ENCODE results near the gene GALNT2. TPM values are rescaled to one million over a fixed set of nuclear protein-coding genes. Genes with fewer than 3 reads are reported as not detected.

GALNT2 gene
- total RNA-seq, 1 donor from 2014 or later: 29.3 TPM

- intact Hi-C loops (cut with DNase I): no loop called here
- no peak for DNase-seq (ENCODE audit: low spot score)
Observed at GRCh38 chr1:230207598-230207997, 140.6 kb downstream of the GALNT2 start.

- intact Hi-C loops (cut with DNase I): no loop called here
- DNase-seq (ENCODE audit: low spot score): no peak
Observed at GRCh38 chr1:230208619-230209261, 141.7 kb downstream of the GALNT2 start.

- DNase-seq (ENCODE audit: low spot score): no peak
- intact Hi-C loops (cut with DNase I): no loop called here
Observed at GRCh38 chr1:230210326-230210980, 143.4 kb downstream of the GALNT2 start.

DNA sequence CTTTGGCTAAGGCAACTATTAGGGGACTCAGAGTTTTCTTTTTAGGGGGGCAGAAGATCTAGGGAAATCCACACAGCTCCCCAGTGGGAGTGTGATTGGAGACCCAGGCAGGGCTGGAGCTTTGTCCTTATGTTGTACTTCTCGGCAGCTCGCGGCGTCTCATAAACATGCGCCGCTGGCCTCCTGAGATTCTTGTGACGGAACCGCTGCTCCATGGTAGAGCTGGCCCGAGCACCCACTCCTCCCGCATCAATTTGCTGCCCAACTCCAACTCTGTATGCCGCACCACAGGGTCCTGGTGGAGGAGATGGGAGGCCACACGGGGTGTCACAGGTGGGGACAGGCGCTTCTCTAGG is 143.9 kb downstream of the GALNT2 start:
- intact Hi-C loops (cut with DNase I): no loop called here
- DNase-seq (ENCODE audit: low spot score): no peak

DNA sequence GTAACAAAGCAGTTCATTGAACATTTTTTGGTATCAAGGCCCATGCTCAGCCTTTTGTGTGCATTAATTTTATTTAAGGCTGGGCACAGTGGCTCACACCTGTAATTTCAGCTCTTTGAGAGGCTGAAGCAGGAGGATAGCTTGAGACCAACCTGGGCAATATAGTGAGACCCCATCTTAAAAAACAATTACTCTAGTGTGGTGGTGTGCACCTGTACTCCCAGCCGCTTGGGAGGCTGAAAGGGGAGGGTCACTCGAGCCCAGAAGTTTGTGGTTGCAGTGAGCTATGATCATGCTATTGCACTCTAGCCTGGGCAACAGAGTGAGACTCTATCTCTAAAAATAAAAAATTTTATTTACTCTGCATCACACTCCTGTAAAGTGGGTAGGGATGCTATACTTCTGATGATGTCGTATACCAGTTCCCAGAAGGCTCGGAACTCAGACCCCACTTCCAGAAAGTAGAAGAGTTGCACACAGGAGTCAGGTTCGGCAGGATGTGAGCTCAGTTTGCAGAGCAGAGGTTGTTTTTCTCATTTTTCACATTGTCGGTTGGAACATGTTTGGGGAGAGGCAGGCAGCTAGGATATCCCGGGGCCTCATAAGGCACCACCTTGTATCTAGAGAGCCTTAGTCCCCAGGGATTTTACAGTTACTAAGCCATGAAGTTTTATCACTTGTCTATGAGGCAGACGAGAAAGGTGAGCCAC is 144.6 kb downstream of the GALNT2 start:
- DNase-seq (ENCODE audit: low spot score): no peak
- intact Hi-C loops (cut with DNase I): no loop called here

- DNase-seq (ENCODE audit: low spot score): no peak
- intact Hi-C loops (cut with DNase I): no loop called here
Observed at GRCh38 chr1:230212405-230212936, 145.4 kb downstream of the GALNT2 start.

DNA sequence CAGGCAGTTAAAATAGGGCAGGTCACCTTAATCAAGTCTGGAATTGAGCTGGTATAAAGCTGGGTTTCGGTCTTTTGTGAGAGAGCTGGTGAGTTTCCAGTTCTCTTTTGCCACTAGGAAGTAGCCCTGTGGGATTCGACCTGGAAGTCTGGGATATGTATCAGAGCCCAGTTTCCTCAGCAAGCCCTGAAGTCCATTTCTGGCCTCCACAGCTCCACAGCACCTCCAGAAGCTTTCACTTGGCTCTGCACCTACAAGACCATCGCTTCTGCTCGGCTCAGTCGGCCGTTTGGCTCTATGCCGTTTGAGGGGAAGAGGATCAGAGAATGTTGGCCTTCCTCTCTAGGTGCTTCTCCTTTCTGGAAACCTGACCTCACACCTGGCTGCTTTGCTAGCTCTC is 148.0 kb downstream of the GALNT2 start:
- DNase-seq (ENCODE audit: low spot score): no peak
- intact Hi-C loops (cut with DNase I): loop anchor here (2.0 to 5.0 kb wide), 2 partner anchors 108 to 148 kb away; partner anchors contain the start of gene GALNT2

DNA sequence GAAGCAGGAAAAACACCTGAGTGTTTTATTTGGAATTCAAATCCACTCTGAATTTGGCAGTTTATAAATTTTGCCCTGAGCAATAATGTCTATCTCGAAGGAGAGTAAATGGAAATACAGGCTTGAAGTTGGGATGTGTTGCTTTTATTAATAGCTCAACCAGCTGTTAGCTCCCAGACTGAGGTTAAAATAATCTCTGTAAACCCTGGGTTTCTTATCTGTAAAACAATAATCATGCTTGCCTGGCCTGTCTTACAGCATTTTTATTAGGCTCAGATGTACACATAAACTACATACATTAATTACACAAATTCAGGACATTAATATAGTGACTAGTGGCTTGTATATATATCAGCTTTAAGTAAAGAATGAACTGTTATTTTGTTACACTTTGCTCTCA is 148.5 kb downstream of the GALNT2 start:
- no peak for DNase-seq (ENCODE audit: low spot score)
- intact Hi-C loops (cut with DNase I): loop anchor here (2.0 to 5.0 kb wide), 2 partner anchors 108 to 149 kb away; partner anchors contain the start of gene GALNT2

- intact Hi-C loops (cut with DNase I): loop anchor here (5.0 kb wide), 1 partner anchor 110 kb away; no protein-coding TSS in a partner anchor
- no peak for DNase-seq (ENCODE audit: low spot score)
Observed at GRCh38 chr1:230216896-230217295, 149.9 kb downstream of the GALNT2 start.

DNA sequence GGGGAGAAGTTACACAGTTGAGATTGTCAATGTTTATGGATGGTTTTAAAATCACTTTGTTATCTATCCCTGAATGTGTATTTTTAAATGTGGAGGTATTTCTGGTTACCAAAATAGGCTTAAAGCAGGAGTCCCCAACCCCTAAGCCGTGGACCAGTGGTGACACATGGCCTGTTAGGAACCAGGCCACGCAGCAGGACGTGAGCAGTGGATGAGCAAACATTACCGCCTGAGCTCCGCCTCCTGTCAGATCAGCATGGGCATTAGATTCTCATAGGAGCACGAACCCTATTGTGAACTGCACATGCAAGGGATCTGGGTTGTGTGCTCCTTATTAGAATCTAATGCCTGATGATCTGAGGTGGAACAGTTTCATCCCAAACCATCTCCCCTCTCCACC is 151.6 kb downstream of the GALNT2 start:
- intact Hi-C loops (cut with DNase I): loop anchor here (5.0 kb wide), 1 partner anchor 111 kb away; no protein-coding TSS in a partner anchor

DNA sequence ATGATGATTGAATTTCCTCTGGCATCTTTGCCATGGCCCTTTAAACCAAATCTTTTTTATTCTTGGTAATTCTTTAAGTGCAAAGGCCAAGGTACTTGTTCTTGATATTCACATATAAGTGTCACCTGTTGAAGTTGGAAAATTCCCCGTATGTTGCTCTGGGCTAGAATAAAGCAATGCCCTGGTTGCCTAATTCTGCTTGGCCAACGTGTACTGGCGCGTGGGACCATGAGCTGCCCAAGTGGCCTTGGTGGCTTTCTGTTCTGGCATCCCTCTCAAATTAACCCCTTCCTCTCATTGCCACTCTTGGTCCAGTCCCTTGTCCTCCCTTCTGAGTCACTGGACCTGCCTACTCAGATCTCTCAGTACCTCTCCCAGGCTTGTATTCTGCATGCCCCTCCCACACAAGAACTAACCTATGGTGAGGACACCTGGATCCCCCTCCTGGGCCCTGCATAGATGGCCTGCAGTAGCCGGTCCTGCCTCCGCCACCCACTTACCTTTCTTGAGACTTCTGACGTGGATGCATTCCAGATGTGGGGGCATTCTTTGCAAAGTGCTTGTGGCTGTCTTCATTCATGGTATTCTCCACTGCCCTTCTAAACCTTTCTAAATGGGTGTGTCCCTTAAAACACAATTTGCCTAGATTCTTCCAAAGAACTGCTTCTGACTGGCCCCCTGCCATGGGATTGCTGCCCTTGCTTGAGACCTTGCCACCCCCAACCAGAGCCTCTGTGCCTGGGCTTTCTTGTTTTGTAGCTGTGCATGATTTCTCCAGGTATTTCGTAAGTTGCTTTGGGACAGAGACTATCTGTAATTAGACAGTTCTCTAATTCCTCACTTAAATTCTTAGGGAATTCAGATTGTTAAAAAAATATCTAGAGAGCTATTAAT is 152.4 kb downstream of the GALNT2 start:
- intact Hi-C loops (cut with DNase I): loop anchor here (5.0 kb wide), 1 partner anchor 112 kb away; no protein-coding TSS in a partner anchor
- no peak for DNase-seq (ENCODE audit: low spot score)

More for the DNA sequence above, 151.6 kb downstream of the GALNT2 start:
- no peak for DNase-seq (ENCODE audit: low spot score)

DNA sequence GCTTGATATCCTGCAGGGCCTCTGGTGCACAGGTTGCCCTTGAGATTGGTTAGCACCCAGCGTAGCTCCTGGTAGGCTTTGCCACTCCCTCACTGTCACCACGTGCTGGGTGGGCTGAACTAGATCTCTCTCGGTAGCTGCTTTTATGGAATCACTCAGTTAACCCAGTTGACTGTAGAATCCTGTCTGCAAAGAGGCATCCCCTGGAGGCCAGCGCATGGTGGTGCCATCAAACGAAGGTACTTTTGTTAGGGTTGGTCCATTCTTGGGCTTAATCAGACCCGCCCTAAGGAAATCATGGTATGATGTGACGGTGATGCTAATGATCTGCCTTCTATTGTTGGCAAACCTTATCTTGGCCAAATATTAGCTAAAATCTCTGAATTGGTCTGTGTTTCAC is 153.4 kb downstream of the GALNT2 start:
- intact Hi-C loops (cut with DNase I): no loop called here
- DNase-seq (ENCODE audit: low spot score): no peak

DNA sequence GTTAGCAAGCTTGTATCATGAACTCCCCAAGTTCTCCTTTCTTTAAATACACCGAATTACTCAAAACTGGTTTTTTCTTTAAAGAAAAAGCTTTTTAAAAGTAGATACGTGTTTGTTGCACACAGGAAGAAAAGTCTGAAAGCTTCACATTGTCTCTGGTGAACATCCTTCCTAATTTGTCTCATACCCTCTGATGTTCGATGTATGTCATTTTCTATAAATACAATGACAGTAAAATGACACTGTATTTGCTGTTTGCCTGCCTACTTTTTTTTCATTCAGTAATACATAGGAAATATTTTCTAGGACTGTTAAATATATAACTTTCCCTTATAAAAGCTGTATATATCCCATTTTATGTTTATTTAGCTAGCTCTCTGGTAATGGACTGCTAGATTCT is 153.9 kb downstream of the GALNT2 start:
- DNase-seq (ENCODE audit: low spot score): no peak
- intact Hi-C loops (cut with DNase I): no loop called here

- intact Hi-C loops (cut with DNase I): no loop called here
- DNase-seq (ENCODE audit: low spot score): no peak
Observed at GRCh38 chr1:230222678-230223077, 155.6 kb downstream of the GALNT2 start.

GRCh38 chr1:230224101-230224960 is 157.3 kb downstream of the GALNT2 start:
- intact Hi-C loops (cut with DNase I): no loop called here
- no peak for DNase-seq (ENCODE audit: low spot score)

DNA sequence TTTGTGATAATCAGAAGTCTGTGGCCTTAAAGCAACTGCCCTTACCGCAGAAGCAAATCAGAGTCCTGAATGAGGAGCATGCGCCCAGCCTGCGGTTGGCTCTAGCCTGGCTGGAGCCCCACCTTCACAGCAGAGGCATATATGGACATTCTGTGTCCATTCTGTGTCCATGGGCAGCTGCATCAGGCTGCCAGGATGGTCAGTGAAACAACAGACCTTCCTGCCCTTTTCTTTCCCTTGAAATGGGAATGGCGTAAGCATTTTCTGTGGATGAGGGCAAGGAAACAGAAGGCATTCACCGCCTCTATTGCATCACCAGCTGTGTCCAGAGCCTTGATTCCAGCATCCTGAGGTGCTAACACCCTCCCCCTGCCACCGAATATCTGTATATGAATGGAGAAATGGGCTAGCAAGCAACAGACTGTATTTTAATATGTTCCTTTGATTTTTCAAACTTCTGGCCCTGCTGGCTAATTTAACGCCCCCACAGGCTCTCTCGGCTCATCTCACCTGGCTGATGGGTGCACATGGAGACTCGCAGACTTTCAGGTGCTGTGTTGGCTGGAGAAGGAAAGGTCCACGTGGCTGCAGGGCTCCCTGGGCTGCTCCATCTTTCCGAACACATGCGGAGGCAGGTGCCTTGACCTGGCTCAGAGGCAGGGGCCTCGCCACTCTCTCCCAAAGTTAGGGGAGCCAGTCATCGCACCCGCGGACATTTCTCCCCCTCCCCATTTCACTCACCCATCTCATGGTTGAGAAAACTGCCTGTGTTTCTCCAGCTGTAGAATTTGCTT is 159.2 kb downstream of the GALNT2 start:
- DNase-seq (ENCODE audit: low spot score): no peak
- intact Hi-C loops (cut with DNase I): no loop called here

DNA sequence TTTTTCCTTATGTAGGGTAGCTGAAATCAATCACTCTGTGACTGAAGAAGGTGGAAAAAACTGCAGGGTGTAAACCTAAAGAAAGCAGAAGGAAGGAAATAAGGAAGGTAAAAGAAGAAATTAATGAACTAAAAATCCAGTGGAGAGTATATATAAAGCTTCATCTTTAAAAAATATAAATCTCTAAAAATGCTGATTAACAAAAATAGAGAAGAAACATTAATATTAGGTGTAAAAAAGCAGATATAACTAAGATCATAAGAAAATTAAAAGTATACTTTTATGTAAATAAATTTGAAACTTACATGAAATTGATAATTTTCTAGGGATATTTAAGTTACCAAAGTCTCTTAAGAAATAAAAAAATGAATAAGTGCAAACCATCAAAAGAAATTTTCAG is 159.8 kb downstream of the GALNT2 start:
- no peak for DNase-seq (ENCODE audit: low spot score)
- intact Hi-C loops (cut with DNase I): no loop called here
